Astrocyte (in vitro differentiated cells and primary cell): ENCODE data around the gene PGRMC1.

Experiments used
- CTCF ChIP-seq: IDR thresholded peaks from 2 replicates; pipeline ENCODE4 v1.5.1; 2011; ENCODE audit warnings: low read depth, mild to moderate bottlenecking, inconsistent platforms, low read length, moderate library complexity; ENCODE audit not compliant: insufficient read depth
- EZH2 ChIP-seq: IDR thresholded peaks from 2 replicates; pipeline ENCODE4 v1.6.1; 2012; ENCODE audit warnings: mild to moderate bottlenecking, low read length, inconsistent platforms; ENCODE audit not compliant: insufficient read depth

GRCh38 chrX:119223783-119224182 is 12.3 kb upstream of the PGRMC1 start:
- no peak for TF ChIP-seq CTCF
- TF ChIP-seq EZH2, result no peak
